ENCODE results near the gene BRI3.

GRCh38 chr7:98285157-98286092 lies 3.9 kb downstream of the BRI3 start:
- TF ChIP-seq FOXM1 (IDR thresholded peaks at IDR 0.05; ENCODE audit: borderline replicate concordance): no peak
- no peak for TF ChIP-seq ELF4 (IDR thresholded peaks at IDR 0.05)
- no peak for TF ChIP-seq SUZ12 (IDR thresholded peaks at IDR 0.05)
